ENCODE measurements around the gene DQX1. TPM values are rescaled to one million over a fixed set of nuclear protein-coding genes. Genes with fewer than 3 reads are reported as not detected.

Gene DQX1
- total RNA-seq, 1 donor from 2014 or later: 0.47 TPM

DNA sequence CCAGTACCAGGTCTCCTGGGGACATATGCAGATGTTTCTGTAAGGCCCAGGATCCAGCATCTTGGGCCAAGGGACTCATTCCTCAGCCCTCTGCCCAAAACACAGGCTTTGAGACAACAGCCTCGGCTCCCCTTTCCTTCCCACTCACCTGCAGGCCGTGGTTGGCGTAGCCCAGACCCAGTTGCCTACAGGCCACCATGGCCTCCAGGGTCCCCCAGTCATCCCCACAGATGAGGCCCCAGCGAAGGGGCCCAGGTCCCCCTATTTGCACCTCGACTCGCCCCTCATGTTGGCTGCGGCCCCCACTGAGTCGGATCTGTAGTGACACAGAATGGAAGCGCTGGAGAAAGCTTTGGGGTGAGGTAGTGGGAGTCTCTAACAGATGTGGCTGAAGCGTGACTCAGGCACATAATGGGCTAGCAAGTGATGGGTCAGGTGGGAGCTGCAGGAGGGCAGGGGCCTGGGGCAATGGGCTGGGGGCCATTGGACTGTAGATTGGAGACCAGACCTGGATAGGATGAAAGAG lies 9.5 kb upstream of the DQX1 start:
- intact Hi-C loops (cut with micrococcal nuclease): no loop called here

DNA sequence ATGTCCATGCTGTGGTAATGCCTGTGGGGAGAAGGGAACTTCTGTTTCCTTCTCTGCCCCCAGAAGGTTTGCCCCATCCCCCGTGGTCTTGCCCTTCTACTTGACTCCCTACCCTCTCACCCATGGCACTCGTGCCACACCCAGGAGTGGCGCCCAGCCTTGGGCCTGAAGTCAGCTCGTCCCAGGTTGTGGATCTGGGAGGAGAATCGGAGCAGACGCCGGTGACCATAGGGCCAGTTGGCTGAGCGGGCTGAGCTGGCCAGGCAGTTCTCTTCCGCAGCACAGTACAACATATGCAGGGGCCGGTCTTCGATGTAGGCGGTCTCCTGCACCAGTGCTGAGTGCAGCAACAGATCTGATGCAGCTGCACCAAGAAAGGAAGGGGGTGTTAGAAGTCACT lies 8.4 kb upstream of the DQX1 start:
- intact Hi-C loops (cut with micrococcal nuclease): no loop called here

DNA sequence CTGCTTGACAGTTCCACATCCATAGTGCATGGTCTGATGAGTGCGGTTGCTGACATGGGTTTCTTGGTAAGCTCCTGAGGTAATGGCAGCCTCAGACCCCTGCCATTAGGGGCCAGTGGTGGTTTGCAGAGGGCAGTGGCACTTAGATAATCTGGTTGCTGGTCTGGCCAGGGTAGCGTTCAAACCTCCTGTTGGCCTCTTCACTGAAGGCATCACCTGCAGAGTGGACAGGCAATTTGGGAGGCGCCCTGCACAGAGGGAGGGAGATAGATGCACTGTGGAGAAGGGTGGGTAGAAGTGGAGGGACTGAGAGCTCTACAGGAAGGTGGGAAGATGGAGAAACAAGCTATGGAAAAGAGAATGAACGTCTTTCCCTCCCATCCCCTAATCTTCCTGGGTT lies 7.4 kb upstream of the DQX1 start:
- intact Hi-C loops (cut with micrococcal nuclease): no loop called here

DNA sequence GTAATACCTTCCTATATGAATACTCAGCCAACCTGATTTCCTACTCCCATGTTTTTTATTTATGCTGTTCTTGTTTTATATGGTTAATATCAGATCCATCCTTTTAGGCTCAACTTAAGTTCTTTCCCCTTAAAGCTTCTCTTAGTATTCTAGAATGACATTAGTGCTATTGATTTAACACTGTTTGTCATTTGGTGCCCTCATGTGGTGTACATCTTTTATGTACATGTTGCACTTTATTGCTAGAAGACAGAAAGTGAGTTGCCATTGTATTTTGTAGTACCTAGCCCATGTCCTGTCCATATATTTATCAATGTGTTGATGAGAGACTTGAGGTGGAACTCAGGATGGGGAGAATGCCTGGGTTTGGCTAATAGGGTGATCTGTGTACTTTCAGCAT lies 6.2 kb upstream of the DQX1 start:
- intact Hi-C loops (cut with micrococcal nuclease): loop anchor here (1.0 kb wide), 6 partner anchors 18 to 282 kb away; partner anchors contain the start of genes TLX2 and TTC31

DNA sequence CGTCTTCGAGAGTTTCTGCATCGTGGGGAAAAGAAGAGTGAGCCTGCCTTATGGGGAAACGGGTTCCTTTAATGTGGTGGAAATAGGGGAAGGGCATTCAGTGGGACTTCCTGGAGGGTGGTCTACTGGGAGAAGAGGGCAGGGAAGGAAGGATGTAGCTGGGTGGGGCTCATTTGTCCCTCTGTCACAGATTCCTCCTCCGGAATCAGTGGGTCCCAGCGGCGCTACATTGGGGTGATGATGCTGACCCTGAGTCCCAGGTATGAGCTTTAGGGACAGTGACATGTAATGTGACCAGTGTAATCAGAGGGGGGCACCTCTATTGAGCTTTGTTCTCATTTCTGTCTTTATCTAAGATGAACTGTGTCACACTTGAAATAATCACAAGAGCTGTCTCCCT lies 5.6 kb upstream of the DQX1 start:
- intact Hi-C loops (cut with micrococcal nuclease): loop anchor here (1.0 kb wide), 6 partner anchors 17 to 281 kb away; partner anchors contain the start of genes TLX2 and TTC31

DNA sequence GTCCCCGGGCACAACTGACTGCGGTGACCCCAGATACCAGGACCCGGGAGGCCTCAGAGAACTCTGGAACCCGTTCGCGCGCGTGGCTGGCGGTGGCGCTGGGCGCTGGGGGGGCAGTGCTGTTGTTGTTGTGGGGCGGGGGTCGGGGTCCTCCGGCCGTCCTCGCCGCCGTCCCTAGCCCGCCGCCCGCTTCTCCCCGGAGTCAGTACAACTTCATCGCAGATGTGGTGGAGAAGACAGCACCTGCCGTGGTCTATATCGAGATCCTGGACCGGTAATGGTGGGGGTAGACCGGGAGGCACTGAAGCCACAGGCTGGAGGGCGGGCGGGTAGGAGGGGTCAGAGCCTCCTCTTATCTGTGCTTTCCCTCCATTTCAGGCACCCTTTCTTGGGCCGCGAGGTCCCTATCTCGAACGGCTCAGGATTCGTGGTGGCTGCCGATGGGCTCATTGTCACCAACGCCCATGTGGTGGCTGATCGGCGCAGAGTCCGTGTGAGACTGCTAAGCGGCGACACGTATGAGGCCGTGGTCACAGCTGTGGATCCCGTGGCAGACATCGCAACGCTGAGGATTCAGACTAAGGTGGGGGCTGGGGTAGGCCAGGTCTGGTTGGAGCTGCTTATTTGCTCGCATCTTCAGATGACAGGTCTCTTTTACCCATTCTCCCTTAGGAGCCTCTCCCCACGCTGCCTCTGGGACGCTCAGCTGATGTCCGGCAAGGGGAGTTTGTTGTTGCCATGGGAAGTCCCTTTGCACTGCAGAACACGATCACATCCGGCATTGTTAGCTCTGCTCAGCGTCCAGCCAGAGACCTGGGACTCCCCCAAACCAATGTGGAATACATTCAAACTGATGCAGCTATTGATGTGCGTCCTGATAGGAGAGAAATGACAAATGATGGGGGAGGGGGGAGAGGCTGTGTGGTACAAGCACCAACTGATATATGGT lies 4.5 kb upstream of the DQX1 start:
- intact Hi-C loops (cut with micrococcal nuclease): loop anchor here (1.0 kb wide), 1 partner anchor 1145 kb away; the partner anchor contains the start of gene ALMS1

DNA sequence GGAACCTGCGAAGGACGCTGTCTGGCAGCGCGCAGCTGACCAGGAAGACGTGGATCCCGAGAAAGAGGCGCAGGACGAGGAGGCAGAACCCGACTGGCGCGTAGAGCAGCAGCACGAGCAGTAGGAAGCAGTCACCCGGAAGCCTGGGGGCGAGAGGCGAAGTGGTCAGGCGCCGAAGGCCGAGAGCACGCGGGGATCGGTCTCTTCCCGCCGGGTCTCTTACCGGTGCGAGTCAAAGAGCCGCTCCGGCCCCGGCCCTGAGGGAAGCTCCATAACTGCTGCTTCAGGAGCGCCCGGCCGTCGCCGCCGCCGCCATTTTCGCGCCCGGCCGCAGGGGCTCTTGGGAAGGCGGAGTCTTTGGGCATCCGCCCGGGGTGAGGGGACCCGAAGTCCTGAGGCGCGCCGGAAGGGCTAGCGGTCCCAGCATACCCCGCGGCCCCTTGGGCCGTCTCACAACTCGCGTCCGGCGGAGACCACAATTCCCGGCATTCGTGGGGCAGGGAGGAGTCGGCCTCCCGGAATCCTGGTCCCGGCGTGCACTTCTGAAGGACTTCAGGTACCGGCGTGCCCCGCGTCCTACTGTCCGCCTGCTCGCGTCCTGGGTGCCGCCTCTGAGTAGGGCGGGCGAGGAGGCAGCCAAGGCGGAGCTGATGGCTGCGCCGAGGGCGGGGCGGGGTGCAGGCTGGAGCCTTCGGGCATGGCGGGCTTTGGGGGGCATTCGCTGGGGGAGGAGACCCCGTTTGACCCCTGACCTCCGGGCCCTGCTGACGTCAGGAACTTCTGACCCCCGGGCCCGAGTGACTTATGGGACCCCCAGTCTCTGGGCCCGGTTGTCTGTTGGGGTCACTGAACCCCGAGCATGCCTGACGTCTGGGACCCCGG lies 3.6 kb upstream of the DQX1 start, which contains the start of the genes AUP1 and HTRA2:
Gene AUP1 (minus strand): TSS at position 350 of the 882 bp plus-strand sequence. CDS start 77 bp downstream, at position 273.
Gene HTRA2 (plus strand): TSS at position 577 of the 882 bp plus-strand sequence. CDS start 74 bp downstream, at position 651.
- intact Hi-C loops (cut with micrococcal nuclease): loop anchor here (1.0 to 2.0 kb wide), 17 partner anchors 13 to 1295 kb away; partner anchors contain the start of genes ALMS1, C2orf81, CCDC142 and CCT7

DNA sequence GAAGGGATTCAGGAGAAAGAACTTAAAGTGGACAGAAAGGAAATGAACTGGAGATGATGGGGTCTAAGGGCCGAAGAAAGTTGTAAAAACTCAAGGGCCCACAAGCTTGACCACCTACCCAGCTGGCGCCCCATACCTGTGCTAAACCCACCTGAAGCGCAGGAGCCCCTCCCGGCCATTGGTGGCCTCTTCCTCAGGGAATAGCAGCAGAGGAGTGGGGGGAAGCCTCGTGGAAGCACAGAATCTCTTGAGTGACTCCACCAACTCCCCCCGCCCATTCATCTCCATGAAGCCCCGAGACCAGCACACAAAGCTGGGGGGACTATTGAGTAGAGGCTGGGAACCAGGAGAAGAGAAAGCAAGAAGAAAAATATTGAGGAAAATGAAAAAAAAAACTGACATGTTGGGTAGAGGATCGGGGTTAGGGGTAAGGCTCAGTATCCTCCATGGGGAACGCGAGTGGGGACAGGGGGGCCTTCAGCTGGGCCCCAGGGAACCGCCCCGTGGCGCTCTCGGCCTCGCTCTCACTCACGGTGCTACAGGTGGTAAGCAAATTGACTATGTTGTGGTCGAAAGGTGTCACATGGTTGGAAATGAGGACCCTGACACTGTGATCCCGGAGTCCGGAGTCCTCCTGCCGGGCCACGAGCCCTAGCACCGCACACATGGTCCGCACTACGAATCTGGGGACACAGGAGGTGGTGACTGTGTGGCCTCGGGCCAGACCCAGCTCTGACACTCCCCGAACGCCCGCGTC lies 2.7 kb upstream of the DQX1 start:
- intact Hi-C loops (cut with micrococcal nuclease): loop anchor here (1.0 to 2.0 kb wide), 16 partner anchors 12 to 1294 kb away; partner anchors contain the start of genes C2orf81, CCDC142, CCT7 and DGUOK

DNA sequence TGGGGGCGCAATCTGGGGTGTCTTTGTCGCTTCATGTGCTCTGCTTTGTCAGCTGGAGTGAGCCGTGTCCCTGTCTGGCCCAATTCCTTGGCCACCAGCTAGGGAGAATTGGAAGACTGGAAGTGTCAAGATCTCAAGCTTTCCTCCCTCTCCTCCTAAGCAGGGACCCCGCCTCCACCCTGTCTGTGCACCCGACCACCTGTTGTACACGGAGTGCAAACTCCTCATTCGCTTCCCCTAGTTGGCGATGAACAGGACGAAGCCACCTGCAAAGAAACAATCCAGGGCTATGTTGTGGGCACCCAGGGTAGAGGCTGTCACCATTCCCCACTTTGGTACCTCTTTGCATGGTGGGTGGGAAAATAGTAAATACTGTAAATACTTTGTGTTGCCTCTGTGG lies 1.7 kb upstream of the DQX1 start:
- intact Hi-C loops (cut with micrococcal nuclease): loop anchor here (2.0 kb wide), 1 partner anchor 45 kb away; the partner anchor contains the start of genes CCDC142 and TTC31

DNA sequence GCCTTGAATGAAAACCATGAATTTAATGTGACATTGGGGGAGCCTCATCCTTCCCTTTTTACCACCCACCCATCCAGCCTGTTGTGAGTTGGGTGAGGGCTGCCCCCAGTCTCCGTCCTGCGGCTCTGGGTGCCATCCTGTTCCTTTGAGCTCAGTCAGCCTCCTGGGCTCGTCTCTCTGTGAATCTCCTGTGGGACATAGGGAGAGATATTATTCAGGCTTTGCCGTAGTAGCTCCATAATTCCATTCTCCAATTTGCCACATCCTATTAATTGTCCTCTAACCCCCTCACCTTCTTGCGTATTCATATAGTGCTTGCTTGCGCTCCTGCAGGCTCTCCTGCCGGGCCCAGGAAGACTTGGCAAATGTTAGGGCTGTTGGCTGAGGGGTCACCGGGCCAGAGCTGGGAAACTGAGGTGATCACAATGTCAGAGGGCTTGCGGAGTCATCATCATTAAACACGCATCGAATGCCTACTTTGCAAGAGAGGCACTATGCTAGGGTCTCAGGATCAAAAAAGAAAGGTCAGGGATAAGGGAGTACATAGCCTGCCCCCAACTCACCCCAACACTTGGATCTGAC lies 709 bp upstream of the DQX1 start:
- intact Hi-C loops (cut with micrococcal nuclease): loop anchor here (1.0 kb wide), 1 partner anchor 321 kb away; no protein-coding TSS in a partner anchor

DNA sequence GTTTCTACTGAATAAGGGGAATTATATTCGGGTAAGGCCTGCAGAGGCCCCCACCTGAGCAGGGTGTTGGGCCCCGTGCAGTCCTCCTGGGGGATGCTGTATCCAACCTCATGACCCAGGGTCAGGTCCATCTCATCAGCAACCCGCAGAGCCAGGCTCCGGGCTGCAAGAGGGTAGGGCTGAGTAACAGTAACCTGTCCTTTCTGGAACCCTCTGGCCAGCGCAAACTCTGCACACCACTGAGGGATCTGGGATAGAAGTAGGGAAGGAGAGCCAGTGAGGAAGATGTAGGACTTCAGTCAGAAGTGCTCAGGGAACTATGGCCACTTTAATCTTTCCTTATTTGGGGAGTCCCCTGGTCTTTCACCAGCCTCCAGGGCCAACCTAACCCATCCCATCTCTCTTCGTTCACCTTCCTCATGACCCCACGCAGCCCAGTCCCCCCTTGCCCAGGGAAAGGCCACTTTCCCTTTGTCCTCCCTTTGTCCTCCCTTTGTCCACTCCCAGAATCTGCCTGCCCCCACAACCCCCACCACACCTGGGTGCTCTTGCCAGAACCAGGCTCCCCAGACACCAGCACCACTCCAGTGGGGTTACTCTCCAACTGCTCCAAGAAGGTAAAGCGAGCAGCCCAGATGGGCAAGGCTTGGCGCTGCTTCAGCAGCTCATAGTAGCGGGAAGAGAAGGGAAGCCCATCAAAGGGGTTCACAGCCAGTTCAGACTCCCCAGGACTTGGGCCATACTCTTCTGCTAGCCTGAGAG lies 895 bp downstream of the DQX1 start:
- intact Hi-C loops (cut with micrococcal nuclease): no loop called here

DNA sequence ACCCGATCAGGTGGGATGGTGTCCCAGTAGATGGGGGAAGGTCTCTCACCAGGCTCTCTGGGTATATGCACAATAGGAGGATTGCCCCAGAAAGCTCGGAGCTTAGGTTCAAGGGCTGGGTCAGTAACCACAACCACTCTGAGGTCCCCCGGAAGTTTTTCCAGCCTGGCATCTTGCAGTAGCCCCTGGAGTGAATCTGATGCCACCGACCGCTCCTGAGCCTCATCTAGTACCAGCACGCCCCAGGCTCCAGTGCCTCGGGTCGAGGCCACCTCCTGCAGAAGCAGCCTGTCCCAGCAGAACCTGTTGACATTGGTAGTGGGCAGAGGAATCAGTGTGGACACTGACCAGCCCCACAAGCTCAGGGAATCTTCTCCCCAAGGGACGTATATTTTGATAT lies 2.0 kb downstream of the DQX1 start:
- intact Hi-C loops (cut with micrococcal nuclease): no loop called here

DNA sequence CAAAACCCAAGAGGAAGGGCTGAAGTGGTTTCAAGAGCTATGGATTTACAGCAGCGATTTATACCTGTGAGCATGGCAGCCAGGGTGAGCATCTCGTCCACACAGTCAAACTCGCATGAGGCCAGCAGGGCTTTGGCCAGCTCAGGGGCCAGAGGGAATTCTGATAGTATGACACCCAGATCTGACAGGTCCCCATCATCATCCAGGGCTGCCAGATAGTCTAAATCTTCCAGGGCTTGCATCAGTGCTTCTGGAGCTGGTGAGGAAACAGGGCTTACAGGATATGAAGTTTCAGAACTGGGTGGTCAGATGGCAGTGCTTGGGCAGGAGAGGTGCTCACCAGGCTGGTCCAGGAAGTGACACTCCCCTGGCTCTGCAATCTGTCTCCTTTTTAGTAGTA lies 3.5 kb downstream of the DQX1 start:
- intact Hi-C loops (cut with micrococcal nuclease): no loop called here

DNA sequence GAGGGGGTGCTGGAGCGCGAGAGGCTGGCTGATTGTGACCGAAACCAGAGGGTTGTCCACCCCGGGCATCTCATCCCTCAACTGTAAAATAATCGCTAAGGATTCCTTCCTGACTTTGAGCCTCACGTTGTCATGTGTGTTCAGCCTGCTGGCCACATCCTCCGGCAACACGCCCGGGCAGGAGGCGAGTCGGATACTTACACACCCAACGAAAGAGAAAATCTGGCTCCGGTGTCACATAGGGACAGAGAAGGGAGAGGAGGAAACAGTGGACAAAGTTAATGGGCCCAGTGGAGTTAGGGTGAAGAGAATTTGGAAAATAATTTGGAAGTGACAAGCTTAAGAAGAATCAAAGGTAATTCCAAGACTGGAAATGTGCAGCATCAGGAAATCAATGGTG lies 9.4 kb downstream of the DQX1 start:
- intact Hi-C loops (cut with micrococcal nuclease): loop anchor here (1.0 kb wide), 3 partner anchors 9 to 17 kb away; partner anchors contain the start of genes AUP1, HTRA2, LBX2 and PCGF1

DNA sequence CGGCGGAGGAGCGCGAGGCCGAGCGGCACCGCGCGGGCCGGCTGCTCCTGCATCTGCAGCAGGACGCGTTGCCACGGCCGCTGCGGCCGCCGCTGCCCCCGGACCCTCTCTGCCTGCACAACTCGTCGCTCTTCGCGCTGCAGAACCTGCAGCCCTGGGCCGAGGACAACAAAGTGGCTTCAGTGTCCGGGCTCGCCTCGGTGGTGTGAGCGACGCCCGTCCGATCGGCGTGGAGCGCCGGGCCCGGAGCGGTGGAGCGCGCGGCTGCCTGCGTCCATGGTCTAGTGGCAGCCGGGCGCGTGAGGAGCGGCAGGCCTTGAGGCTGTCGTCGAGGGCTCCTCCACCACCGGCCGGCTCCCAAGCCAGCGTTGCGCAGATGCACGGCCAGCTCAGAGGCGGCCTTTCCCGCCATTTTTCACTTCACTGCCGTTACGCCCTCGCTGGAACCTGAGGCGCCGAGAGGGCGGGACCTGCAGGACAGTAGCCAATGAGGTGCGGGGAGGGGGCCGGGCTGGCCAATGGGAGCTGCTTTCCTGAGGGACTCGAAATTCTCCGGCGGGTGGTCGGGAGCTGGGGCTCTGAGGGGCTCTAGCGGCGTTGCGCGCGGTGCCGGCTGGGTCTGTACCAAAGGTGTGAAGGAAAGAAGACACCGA lies 9.9 kb downstream of the DQX1 start:
- intact Hi-C loops (cut with micrococcal nuclease): loop anchor here (1.0 kb wide), 3 partner anchors 9 to 17 kb away; partner anchors contain the start of genes AUP1, HTRA2, LBX2 and PCGF1

DNA sequence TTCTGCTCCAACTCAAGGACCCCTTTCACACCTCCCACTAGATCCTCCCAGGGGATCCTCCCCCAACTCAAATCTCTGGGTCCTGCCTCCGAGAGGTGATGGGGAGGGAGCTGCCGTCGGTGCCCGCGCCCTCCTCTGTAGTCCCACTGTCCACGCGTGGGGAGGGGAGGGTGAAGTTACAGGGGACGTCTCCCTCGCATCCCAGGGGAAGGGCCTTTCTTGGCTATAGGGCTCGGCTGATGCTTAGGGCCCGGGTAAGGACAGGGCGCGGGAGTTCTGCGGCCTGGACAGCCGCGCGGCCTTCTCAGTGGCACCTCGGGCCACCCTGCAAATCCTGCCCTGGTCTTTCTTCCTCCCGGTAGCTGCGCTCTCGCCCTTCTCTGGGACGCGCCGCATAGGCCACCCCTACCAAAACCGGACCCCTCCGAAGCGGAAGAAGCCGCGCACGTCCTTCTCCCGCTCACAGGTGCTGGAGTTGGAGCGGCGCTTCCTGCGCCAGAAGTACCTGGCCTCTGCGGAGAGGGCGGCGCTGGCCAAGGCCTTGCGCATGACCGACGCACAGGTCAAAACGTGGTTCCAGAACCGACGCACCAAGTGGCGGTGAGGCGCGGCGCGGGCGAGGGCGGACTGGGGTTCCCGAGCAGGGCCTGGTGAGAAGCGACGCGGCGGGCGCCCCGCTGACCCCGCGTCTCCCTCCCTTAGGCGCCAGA lies 10.6 kb downstream of the DQX1 start:
- intact Hi-C loops (cut with micrococcal nuclease): no loop called here
